NCI-H748 (cell line): ENCODE data around the gene PDE4C.
A peak's percentile ranks its signal among the peaks of the same experiment; 100 is the strongest.
"Not testable (repeated sequence)": the region's sequence is repeated elsewhere in the genome, so short reads cannot be mapped to it uniquely, and the experiment has no call there.

ENCODE experiments used
- DNase-seq: peaks from one replicate; lab custom pipeline; 2025; ENCODE audit not compliant: unreplicated experiment; lab: John Stamatoyannopoulos, UW

The PDE4C gene

GRCh38 chr19:18223860-18224524 is 2.2 kb downstream of the PDE4C start:
- peak; percentile 34 for DNase-seq

DNA sequence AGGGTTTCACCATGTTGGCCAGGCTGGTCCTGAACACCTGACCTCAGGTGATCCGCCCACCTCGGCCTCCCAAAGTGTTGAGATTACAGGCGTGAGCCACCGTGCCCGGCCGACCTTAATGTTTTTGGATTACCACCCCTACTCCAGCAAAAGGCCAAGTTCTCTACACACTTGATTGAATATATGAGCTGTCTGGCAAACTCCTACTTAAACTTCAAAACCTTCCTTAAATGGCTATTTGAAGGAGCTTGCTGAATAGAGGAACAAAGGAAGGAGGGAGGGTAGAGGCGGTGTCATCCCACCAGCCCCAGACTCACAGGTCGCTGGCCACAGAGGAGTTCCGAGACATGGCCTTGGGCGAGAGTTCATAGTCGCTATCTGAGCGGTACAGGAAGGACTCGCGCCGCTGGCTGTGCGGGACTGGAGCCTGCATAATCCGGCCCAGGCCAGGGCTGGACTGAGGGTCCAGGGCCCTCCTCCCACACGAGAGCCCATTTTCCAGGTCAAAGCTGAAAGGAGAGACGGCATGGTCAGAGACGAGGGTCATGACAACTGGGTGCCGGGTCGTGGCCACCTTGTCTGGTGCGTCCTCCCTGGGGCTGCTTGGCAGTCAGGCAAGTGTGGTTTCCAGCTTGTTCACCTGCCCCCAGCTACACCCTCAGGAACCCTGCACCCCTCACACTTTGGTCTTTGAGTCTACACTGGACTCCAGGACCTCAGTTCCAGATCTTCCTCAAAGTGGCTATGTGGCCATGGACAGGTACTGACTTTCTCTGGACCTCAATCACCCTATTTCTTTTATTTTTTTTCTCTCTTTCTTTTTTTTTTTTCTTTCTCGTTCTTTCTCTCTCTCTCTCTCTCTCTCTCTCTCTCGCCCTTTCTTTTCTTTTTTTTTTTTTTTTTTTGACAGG is 4.2 kb downstream of the PDE4C start:
- no peak for DNase-seq

DNA sequence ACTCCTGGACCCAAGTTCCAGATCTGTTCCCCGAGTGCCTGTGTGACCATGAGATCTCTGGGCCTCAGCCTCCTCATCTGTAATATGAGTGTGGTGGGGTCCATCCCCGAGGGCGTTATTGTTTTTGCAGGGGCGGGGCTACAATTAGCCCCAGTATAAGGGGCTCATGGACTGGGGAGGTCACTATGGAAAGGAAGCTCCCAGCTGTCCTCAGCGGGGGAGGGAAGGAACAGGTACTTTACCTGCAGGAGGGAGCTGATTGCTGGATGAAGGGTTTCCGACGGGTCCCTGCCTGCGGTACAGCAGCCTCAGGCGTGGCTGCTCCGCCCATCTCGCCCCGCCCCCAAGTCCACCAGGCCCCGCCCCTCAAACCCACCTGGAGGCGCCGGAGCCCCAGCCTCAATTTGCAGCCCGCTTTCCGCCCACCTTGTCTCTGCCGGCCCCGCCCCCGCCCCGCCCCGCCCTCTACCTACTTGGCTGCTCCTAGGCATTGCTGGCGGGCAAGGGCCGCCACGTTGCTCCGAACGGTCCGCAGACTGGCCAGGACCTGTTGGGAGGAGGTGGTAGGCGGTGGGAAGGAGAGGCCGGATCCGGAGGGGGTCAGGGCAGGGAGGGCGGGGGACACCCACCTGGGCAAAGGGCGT is 5.5 kb downstream of the PDE4C start:
- peak; percentile 63 for DNase-seq

- no peak for DNase-seq
Measured at GRCh38 chr19:18219911-18220631, 6.2 kb downstream of the PDE4C start.

DNA sequence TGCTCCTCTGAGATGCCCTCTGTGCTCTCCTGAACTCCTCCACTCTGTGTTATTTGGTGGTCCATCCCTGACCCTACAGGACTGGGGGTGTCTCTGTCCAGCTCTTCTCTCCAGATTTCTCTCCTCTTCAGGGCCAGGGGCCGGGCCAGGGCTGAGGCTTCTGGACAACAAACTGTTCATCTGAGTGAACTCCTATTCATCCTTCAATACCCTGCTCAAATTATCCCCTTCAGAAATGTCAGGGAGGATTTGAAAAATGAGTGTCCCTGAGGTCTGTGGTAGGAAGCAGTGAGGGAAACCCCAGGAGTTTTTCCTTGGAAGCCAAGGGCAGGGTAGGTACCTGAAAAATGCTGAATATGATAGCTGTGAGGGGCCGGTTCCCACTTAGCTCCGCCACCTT is 7.6 kb downstream of the PDE4C start:
- DNase-seq: no peak

DNA sequence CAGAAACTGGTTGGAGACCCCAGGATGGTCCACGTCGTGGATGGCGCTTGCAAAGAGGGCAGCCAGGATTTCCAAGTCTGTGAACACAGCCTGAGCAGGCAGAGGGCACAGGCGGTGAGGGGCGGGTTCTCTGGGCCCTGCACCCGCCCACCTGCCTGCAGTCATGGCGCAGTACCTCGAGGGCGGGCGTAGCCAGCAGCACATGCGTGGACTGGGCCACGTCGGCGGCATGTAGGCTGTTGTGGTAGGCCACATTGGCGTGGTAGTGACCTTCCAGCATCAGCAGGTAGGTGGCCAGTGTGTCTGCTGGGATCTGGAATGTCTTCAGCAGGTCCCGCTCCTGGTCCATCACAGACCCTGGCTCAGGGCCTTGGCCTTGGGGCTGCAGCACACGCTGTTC is 8.1 kb downstream of the PDE4C start:
- no peak for DNase-seq

- no peak for DNase-seq
Measured at GRCh38 chr19:18216789-18217188, 9.4 kb downstream of the PDE4C start.

- DNase-seq: no peak
Measured at GRCh38 chr19:18214779-18215433, 11.3 kb downstream of the PDE4C start.

- DNase-seq: no peak
Measured at GRCh38 chr19:18211683-18212082, 14.6 kb downstream of the PDE4C start.

DNA sequence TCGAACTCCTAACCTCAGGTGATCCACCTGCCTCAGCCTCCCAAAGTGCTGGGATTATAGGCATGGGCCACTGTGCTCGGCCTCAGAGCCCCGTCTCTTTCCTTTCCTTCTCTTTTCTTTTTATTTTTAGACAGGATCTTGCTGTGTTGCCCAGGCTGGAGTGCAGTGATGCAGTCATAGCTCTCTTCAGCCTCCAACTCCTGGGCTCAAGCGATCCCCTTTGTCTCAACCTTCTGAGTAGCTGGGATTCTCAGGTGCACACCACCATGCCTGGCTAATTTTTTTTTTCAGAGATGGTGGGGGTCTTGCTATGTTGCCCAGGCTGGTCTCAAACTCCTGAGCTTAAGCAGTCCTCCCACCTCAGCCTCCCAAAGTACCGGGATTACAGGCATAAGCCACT is 16.3 kb downstream of the PDE4C start:
- DNase-seq: not testable (repeated sequence)

DNA sequence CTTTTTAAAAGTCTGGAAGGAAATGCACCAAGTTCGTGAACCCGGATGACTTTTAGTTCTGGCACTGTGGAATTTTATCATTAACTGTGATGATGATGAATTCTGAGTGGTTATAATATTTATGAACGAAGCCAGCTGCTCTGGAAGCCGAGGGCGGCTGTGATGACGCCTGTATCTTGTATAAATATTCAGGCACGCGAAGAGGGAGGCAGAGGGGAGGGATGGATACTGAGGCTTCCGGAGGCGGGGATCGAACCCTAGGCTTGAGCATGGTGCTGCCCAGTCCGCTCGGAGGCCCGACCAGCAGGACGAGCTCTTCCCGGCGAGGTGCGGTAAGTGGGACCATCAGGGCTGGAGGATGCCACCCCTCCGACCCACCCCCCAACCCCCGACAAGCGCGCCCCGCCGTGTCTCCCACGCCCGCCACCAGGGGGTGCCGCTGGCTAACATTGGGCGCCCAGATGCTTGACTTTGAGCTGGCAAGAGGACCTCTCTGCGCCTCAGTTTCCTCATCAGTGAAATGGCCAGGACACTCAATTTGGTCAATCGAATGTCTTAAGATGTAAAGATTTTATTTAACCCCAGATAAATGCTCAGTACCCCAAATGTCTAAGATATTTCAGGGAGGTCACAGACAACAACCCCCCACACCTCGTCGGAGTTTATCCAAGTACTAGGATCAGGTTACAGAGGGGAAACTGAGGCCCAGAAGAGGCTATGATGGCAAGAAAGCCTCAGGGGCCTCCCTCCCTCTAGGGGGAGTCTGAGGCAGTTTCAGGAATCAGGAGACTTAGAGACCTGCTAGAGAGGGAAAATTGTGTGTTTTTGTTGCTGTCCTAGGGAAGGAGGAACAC is 17.9 kb downstream of the PDE4C start:
- DNase-seq: peak; percentile 30

- DNase-seq: no peak
Measured at GRCh38 chr19:18206018-18206417, 20.2 kb downstream of the PDE4C start.

DNA sequence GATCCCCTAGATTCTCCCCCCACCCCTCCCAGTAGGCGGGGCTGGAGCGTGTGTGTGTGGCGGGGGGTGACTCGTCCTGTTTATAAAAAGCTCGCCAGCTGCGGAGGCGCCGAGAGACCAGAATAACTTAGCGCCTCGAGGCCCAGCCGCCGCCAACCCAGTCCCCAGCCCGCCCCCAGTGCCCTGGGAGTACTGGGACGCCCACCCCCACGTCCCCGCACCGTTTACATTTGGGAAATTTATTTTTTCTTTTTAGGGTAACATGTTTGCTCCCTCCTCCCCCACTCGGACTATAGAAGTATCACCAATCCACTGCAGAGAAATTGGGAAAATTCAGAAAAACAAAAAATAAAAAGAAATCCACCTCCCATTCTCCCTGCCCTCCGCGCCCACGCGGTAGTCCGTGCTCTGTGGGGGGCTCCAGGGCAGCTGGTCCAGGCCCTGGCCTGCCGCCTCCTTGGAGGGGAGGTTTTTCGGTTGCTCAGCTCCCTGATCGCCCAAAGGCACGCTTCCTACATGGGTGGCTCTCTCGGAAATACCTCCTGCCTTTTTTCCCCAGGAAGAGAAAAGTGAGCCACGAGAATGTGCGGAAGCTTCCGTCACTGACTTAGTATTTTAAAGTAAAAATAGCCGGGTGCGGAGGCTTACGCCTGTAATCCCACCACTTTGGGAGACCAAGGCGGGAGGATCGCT is 20.9 kb downstream of the PDE4C start:
- DNase-seq: peak; percentile 55

DNA sequence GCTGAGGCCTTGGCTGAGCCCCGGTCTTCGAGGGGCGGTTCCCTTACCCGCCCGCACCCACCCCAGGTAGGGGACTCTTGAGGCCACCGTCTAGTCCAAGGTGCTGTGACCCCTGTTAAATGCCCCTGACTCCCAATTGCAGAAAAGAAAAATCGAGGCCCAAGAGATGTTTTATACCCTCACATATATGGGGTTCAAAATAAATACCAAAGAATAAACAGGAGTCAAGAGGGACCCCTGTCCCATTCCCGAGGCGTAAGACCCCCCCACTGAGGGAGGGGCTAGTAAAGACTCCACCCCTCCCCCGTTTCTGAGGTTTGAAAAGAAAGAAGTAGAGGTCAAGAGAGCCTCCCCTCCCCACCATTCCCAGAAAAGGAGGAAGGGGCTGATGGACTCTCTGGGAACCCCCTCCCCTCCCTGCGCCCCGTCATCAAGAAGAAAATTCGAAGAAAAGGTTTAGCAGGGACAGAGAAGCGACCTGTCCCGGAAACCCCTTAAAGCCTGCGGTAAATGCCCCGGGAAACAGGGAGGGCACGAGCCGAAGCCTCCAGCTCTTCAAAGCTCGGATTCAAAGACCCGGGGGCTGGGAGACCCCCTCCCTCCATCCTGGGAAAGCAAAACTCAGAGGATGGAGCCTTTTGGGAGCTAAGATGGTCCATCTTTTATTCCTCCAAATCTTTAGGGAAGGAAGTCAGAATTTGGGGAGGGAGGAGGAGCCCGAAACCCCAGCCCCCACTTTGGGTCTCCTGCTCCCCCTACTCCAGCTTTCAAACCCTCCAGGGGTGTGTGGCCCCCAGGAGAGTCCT is 21.6 kb downstream of the PDE4C start:
- DNase-seq: peak; percentile 72

GRCh38 chr19:18203863-18204393 is 22.3 kb downstream of the PDE4C start, which contains the start of gene RAB3A:
TSS of gene RAB3A (minus strand) at chr19:18204042. CDS start at chr19:18202740, 1,302 bp downstream.
- DNase-seq: peak; percentile 99

GRCh38 chr19:18203408-18203862 is 22.8 kb downstream of the PDE4C start:
- DNase-seq: peak; percentile 46

GRCh38 chr19:18202778-18203407 is 23.3 kb downstream of the PDE4C start:
- DNase-seq: peak; percentile 46
